ENCODE results near the gene FAM118B.
"Not testable (repeated sequence)": the region's sequence is repeated elsewhere in the genome, so short reads cannot be mapped to it uniquely, and the experiment has no call there.

FAM118B gene

DNA sequence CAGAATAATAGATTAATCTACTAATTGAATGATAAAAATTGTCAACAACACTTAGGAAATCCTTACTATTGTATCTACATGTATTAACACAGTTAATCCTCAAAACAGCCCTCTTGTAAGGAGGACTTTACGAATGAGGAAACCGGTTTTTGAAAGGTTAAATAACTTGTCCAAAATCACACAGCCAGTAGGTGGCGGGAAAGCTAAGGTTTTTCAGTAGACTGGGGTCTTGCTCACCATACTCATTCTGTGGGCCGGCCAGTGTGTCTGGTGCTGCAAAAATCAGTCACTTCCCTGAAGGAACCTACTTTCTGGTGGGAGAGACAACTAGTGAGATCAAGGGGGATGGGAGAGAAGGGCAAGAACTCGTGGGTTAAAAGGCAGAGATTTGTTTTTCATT, 96.1 kb downstream of the FAM118B start:
- 48 to 55% methylated on average over 5 of the region's 5 CpGs for WGBS, 2 experiments
- H3K27ac ChIP-seq (ENCODE audit: insufficient read depth, low read depth, low read length, poor library complexity, severe bottlenecking), result no peak overlapping the region
- no peaks in the 10 kb centered on the region for H3K27me3 ChIP-seq (ENCODE audit: control insufficient read depth, insufficient read depth, low read length, poor library complexity, severe bottlenecking)
- H3K4me3 ChIP-seq (ENCODE audit: insufficient read depth, low read depth, low read length), result no peak overlapping the region
- H3K4me1 ChIP-seq (ENCODE audit: control insufficient read depth, insufficient read depth, low read length), result no peaks in the 10 kb centered on the region
- no peaks in the 10 kb centered on the region for H3K36me3 ChIP-seq (ENCODE audit: control insufficient read depth, insufficient read depth, low read length)
- no peaks in the 10 kb centered on the region for H3K9me3 ChIP-seq (ENCODE audit: control insufficient read depth, low read length)

DNA sequence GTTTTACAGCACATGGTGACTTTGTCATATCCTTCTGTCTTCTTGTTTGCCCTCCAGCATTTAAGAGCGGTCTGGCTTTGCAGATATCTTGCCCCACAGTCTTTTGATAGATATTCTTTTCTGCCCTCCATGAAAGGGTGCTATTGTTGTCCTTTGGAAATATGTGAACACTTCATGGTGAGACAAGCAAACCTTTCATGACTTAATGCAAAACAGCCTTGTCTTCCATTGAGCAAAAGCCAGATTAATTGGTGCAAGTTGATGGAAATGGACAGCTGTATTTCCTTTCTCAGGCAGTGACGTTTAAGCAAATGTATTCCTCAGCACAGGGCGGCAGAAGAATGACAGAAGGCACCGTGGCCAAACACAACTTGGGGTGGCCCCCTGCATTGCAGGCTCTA, 96.7 kb downstream of the FAM118B start:
- WGBS, 2 experiments, result 87 to 95% methylated on average over 4 of the region's 4 CpGs
- Histone ChIP-seq H3K36me3 (ENCODE audit: control insufficient read depth, insufficient read depth, low read length) (no peaks in the 10 kb centered on the region), H3K27me3 (ENCODE audit: control insufficient read depth, insufficient read depth, low read length, poor library complexity, severe bottlenecking) (no peaks in the 10 kb centered on the region), H3K4me1 (ENCODE audit: control insufficient read depth, insufficient read depth, low read length) (no peaks in the 10 kb centered on the region), H3K4me3 (ENCODE audit: insufficient read depth, low read depth, low read length) (no peak overlapping the region), H3K9me3 (ENCODE audit: control insufficient read depth, low read length) (no peaks in the 10 kb centered on the region), H3K27ac (ENCODE audit: insufficient read depth, low read depth, low read length, poor library complexity, severe bottlenecking) (no peak overlapping the region)

DNA sequence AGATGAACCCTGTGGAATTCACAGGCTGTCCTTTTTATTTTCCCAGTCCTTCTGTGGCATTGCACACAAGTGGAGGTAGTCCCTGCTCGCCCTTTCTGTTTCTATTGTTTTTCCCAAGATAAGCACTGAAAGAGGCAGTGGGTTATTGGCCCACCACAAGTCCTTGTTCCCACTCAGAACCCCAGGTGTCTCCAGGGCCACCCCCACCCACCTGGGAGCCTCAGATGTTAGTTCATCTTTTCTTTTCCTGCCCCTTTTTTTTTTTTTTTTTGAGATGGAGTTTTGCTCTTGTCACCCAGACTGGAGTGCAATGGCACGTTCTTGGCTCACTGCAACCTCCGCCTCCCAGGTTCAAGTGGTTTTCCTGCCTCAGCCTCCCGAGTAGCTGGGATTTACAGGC, 97.2 kb downstream of the FAM118B start:
- H3K4me1 ChIP-seq (ENCODE audit: control insufficient read depth, insufficient read depth, low read length); H3K4me3 ChIP-seq (ENCODE audit: insufficient read depth, low read depth, low read length); H3K9me3 ChIP-seq (ENCODE audit: control insufficient read depth, low read length); H3K27me3 ChIP-seq (ENCODE audit: control insufficient read depth, insufficient read depth, low read length, poor library complexity, severe bottlenecking); H3K27ac ChIP-seq (ENCODE audit: insufficient read depth, low read depth, low read length, poor library complexity, severe bottlenecking); H3K36me3 ChIP-seq (ENCODE audit: control insufficient read depth, insufficient read depth, low read length): not testable (repeated sequence)
- WGBS, 2 experiments, result 93 to 95% methylated on average over 4 of the region's 4 CpGs

DNA sequence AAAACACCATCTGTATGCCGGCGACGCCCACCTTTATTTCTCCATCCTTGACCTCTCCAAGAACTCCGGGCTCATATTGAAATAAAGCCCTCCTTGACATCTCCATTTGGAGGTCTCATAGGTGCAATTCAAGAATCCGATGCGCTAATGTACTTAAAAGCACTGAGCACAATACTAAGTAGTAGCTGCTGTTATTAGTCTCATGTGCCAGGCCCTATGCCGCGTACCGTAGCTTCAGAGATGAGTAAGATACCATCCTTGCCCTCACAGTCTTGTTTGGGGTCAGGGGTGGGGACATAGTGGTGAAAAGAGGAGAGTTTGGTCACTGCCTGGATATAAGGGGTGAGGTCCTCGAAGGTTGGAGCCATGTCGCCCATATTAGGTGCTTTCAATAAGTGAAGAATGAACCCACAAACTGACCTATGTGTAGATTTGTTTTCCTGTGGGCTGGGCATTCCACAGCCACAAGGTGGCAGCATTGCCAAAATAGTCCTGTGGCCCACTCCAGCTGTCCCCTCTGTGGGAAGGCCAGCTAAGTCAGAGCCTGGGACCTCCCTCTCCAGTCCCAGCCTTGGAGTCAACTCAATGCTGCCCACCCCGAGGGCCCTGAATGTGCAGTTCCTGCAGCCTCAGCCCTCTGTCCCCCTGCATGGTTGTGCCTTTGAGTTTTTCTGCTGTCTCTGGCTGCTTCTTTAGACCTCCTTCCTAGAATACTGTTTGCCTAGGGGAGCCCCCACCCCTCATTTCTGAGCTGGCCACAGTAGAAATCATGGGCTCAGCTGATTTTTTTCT, 98.8 kb downstream of the FAM118B start:
- Histone ChIP-seq H3K4me3 (ENCODE audit: insufficient read depth, low read depth, low read length) (no peak overlapping the region), H3K4me1 (ENCODE audit: control insufficient read depth, insufficient read depth, low read length) (no peaks in the 10 kb centered on the region), H3K27ac (ENCODE audit: insufficient read depth, low read depth, low read length, poor library complexity, severe bottlenecking) (no peak overlapping the region), H3K9me3 (ENCODE audit: control insufficient read depth, low read length) (no peaks in the 10 kb centered on the region), H3K27me3 (ENCODE audit: control insufficient read depth, insufficient read depth, low read length, poor library complexity, severe bottlenecking) (no peaks in the 10 kb centered on the region), H3K36me3 (ENCODE audit: control insufficient read depth, insufficient read depth, low read length) (peaks cover 5% of the 10 kb centered on the region)
- WGBS, 2 experiments, result 79 to 80% methylated on average over 12 of the region's 12 CpGs

DNA sequence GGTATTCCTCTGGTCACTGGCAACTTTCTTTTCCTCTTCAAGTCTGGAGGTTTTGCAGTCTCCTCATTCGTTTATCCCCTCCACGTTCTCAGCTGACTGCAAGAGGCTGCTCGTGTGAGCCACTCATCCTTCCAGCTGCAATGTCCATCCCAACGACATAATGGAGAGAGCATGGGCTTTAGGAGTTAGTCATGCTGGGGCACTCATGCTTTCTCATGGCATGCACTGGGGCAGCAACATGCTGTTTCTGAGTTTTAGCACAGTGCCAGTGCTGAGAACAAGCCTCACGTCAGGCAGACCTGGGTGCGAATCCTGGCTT, 99.4 kb downstream of the FAM118B start:
- no peaks in the 10 kb centered on the region for H3K4me1 ChIP-seq (ENCODE audit: control insufficient read depth, insufficient read depth, low read length)
- no peaks in the 10 kb centered on the region for H3K9me3 ChIP-seq (ENCODE audit: control insufficient read depth, low read length)
- H3K36me3 ChIP-seq (ENCODE audit: control insufficient read depth, insufficient read depth, low read length), result peaks cover 5% of the 10 kb centered on the region
- no peaks in the 10 kb centered on the region for H3K27me3 ChIP-seq (ENCODE audit: control insufficient read depth, insufficient read depth, low read length, poor library complexity, severe bottlenecking)
- H3K4me3 ChIP-seq (ENCODE audit: insufficient read depth, low read depth, low read length), result no peak overlapping the region
- no peak overlapping the region for H3K27ac ChIP-seq (ENCODE audit: insufficient read depth, low read depth, low read length, poor library complexity, severe bottlenecking)
- WGBS, 2 experiments, result 79 to 80% methylated on average over 6 of the region's 6 CpGs

DNA sequence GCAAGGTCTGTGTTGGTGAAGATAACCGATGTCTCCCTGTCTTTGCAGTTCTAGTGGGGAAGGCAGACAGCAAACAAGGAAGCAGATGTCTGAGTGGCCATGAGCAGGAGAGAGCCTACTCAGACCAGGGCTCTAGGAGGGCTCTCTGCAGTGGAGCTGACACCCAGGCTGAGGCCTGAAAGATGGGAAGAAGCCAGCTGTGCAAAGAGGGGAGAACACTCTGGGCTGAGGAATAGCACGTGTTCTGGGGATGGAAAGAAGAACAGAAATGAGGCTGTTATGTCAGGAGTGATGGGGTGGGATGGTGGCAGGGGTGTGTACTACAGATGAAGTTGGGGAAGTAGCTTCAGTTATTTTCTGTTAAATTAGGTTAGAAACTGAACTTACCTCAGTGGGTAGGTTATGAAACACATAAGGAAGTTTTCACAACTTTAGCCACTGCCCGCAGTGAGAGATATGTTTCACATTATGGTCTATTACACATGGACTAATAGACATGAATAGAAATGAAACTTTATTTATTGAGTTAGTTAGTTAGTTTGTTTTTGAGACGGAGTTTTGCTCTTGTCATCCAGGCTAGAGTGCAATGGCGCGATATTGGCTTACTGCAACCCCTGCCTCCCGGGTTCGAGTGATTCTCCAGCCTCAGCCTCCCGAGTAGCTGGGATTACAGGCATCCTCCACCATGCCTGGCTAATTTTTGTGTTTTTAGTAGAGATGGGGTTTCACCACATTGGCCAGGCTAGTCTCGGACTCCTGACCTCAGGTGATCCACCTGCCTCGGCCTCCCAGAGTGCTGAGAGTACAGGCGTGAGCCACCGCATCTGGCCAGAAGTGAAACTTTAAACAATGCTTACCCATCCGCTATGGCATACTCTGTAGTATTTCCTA, 100.1 kb downstream of the FAM118B start:
- Histone ChIP-seq H3K27me3 (ENCODE audit: control insufficient read depth, insufficient read depth, low read length, poor library complexity, severe bottlenecking) (no peaks in the 10 kb centered on the region), H3K4me3 (ENCODE audit: insufficient read depth, low read depth, low read length) (no peak overlapping the region), H3K36me3 (ENCODE audit: control insufficient read depth, insufficient read depth, low read length) (peaks cover 5% of the 10 kb centered on the region), H3K27ac (ENCODE audit: insufficient read depth, low read depth, low read length, poor library complexity, severe bottlenecking) (no peak overlapping the region), H3K4me1 (ENCODE audit: control insufficient read depth, insufficient read depth, low read length) (no peaks in the 10 kb centered on the region), H3K9me3 (ENCODE audit: control insufficient read depth, low read length) (no peaks in the 10 kb centered on the region)
- WGBS, 2 experiments, result 96% methylated on average over 13 to 14 of the region's 14 CpGs

Measured in ectodermal cell (in vitro differentiated cells).